Stromal cell of bone marrow (primary cell): ENCODE results near the gene PHYHIPL.

Source experiments
- DNase-seq: peaks from one replicate; pipeline ENCODE4 v3.0.0-alpha.2; 2012; ENCODE audit warnings: low read depth

PHYHIPL gene

DNA sequence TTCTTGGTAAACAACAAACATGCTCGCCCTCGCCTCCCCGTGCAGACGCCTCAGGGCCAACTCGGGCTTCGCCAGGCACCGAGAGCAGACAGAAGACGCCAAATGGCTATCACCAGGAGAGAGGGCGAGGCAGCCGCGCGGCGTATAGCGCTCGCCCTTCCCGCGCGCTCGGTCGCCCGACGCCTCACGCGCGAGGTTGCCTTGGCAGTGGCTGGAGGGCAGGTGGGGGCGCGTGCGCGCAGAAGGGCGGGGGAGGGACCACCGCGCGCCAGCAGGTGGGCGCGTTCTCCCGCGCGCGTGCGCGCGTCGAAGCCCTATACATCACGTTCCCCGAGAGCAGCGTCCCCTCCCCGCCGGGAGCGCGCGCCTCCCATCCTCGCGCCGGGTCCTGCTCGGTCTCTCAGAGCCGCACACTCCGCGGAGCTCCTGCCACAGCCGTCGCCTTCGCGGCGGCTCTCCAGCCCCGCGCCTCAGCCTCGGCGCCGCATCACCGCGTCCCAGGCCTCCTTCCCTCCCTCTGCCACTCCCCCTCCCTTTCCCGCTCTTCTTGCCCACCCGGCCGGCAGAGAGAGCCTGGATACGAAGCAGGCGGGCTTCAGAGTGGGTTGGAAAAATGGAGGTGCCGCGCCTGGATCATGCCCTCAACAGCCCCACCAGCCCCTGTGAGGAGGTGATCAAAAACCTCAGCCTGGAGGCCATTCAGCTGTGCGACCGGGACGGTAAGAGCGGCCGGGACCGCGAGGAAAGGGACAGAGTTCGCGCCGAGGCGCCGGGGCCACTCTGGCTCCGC is at the start of gene PHYHIPL:
Gene PHYHIPL (plus strand): TSS at position 403 of the 790 bp plus-strand sequence. CDS start 211 bp downstream, at position 614.
- DNase-seq: no peak

DNA sequence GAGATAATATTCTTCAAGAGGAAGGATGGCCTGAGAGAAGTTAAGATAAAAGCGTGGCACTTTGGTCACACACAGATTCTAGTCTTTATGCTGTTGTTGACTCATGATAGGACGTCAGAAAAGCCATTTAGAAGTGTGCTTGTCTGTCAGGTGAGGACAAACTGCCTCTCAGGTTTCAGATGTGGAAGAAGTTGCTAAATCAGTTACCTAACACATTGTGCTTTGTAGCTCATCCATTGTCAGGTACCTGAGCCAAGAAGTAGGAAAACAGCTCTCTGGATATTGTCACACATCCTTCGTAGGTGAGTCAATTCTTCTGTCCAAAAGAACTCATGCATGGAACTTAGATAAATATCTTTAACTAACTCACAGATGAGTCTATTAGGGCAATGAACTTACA is 49.5 kb upstream of the PHYHIPL start:
- no peak for DNase-seq

DNA sequence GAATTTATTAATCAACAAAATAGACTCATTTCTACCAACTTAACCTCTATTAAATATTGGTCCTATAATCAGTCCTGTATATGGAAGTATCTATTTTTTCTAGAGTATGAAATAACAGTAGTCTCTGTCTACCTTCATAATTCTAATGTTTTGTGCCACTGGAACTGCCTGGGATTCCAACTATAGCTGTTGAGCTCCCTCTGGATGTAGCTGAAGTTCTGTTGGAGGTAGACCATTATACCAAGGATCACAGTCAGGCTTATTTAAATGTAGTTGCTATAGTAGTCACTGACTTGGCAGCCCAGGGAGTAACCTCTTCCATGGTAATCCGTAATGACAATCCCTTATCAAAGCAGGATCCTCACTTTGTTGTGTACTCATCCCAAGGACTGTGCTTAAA is 48.5 kb upstream of the PHYHIPL start:
- no peak for DNase-seq

DNA sequence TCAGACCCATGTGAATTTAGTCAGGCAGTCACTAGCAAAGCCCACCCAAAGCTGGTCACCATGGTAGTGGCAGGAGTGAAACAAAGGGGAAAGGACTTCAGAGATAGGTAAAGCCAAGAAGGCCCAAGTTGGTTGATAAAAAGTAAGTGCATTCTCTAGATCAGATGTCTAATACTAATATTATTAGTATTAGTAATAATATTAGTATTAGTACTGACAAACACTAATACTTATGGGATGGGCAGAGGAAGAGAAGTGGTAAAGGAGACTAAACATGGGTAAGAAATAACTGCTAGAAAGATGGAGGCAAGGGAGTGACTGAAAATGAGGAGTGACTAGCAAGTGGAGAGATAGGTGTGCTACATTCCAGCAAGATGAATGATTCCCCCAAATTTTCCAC is 46.6 kb upstream of the PHYHIPL start:
- no peak for DNase-seq

DNA sequence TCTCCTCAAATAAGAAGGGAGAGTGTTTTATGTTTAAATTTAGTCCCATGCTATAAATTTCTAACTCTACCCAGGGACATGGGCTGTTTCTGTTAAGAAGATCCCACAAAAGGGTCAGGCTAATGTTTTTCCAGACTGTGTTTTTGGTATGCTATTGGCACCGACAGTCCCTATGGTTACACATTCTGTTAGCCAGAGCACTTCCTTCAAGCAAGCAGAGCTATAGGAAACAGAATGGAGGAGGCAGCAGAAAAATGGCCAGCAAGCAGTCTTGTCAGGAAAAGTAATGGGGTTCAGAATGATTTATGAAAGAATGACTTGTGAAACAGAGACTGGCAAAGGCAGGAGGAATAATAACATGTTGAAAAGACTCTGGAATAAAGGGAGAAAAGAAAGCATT is 44.8 kb upstream of the PHYHIPL start:
- no peak for DNase-seq

DNA sequence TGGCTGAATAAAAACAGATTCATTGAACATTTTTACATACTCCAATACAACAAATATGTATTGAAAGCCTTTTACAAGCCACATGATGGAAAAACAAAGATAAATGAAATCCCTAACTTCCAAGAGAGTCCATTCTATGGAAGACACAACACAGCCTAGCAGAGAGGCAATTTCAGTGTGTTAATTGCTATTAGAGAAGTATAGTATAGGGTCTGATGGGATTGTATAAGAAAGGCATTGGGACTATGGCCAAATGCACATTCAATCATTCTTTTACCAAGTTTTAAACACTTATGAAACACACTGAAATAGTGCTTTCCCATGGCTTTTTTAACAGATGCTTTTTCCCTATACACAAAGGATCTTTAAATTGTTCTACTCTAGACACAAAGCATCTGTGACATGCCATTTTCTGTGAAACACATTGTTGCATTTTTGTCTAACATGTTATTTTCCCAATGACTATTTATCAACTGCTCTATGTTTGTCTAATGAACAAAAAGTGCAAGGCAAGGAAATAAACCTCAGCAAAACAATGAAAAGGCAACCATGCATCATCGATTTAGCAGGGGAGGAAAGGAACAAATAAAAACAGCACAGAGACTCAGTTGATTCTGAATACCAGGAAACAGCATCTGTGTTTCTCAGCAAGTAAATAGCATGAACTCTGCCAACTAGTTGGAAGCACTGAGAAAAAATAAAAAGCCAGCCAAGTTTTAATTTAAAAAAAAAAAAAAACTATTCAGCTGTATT is 42.4 kb upstream of the PHYHIPL start:
- no peak for DNase-seq

DNA sequence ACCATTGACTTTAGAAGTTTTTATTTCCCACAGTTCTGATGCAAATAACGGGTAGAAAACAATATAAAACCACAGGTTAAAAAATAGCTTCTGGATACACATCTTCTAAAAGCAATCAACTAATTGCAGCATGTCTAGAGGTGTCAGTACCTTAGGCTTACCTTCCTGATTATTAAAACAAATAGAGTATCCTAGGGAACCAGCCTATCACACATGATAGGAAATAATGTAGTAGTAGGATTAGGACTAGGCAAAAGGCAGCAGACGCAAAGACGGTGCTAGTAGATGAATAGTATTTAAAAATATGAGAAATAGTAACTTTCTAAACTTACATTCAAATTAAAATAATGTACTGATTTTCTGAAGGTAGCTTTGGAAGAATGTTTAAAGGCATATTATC is 41.7 kb upstream of the PHYHIPL start:
- DNase-seq: no peak

DNA sequence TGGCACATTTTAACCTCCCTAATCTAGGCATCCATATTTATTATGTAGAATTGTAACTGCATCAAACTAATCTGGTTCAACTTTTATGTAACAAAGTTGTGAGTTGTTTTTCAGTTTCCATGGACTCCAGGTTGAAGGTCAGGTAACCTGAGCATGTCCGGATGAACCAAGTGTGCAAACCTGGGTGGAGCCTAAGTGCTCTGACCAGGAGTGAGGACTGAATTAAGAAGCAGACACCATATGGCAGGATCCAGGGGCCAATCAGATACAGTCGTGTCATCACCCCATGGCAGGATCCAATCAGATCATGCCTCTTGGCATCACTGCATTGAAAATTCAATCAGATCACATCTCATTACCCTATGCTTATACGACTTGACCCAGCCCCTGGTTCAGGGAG is 41.2 kb upstream of the PHYHIPL start:
- DNase-seq: no peak

DNA sequence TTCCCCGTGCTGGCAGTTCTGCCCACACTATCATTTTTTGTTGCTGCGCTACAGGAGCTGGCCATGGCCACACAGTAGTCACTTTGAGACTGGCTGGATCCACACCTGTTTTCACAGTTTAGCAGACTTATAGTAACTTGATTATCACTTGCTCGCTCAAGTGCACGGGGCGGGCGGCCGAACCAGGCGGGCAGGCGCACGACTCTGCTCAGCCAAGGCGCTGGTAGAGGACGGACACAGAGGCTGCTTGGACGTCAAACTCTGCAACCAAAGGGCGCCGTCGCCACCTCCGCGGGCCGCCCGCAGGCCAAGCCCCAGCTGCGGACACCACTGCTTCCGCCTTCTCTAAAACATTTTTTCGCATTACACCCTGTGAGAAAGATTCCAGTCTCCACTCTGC is 38.4 kb upstream of the PHYHIPL start:
- DNase-seq: no peak

DNA sequence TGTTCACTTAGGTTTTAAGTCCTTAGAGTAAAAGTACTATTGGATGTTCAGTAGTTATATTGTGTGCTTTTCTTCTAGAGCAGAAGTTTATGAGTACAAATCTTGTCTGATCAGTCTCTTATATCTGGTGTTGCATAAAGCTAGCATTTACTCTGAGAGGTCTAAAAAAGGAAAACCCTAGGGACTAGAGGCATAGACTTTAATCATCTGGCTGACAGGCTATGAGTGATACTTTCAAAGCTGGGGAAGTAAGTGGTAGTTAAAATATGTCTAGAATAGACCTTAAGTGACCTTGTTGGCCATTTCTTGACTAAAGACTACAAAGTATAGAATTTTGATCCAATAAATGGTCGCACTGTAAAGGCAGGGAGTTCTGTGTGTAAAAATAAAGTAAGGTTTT is 32.9 kb upstream of the PHYHIPL start:
- DNase-seq: no peak

DNA sequence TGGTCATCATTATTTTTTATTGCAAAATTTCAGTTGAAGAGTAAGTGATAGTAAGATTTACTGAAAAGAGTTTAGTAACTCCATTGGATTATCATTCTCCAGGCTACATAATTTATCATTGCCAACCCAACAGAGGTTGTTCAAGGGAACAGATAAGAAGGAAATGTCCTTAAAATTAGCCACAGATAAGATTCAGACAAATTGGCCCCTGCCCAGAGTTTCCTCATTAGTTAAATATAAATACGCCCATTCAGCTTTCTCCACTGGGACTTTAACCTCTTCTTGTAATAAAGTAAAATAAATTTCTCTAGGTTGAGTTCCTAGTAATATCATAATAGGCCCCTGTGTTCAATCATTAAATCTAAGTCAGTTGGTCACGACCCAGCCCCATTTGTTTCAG is 27.7 kb upstream of the PHYHIPL start:
- no peak for DNase-seq

DNA sequence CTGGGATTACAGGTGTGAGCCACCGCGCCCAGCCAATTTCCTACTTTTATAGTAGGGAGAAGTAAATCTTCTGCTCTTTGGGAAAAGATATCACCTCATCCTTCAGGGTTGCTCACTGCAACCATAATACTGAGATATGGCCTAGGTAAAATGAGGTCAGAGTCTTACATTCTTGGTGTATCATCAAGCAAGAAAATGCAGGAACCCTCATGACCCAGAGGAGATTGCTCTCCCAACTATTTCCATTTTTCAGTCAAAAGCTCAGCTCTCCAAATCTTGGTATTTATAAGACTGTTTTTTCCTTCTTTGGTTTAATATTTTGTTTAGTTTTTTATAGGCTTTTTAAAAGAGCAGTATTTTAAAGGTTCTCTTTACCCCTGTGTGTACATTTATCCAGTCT is 20.9 kb upstream of the PHYHIPL start:
- no peak for DNase-seq

DNA sequence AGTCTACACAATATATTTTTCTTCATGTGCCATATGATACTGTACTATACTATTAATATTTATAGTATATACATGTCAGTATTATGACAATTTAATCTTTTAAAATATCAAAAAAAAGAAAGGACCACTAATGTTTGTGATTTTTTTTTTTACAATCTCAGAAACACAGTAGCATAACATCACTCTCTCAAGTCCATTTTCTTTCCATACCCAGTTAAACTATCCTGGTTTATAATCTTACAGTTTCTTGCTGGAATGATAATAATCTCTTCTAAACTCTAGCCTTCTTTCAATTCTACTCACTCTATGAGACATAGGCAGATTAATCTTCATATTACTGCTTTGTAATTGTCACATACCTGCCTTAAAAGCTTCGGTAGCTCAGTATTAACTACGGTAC is 8.9 kb upstream of the PHYHIPL start:
- DNase-seq: no peak

DNA sequence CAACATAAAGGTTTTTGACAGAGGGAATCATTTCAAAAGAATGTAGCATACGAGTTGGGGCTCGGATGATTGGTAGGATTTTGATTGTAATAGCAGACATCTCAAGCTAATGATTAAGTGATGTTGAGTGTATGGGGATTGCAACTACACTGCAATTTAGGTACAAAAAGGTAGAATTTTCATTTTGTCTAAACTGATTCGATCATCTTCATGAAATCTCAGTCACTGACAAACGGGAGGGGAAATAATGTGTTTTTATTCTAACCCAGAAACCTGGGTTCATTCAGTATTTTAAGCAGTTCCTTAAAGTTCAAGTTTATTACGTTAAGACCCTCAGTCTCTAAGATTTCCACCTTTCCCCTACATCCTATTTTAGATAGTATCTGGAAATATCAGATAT is 3.9 kb upstream of the PHYHIPL start:
- no peak for DNase-seq

DNA sequence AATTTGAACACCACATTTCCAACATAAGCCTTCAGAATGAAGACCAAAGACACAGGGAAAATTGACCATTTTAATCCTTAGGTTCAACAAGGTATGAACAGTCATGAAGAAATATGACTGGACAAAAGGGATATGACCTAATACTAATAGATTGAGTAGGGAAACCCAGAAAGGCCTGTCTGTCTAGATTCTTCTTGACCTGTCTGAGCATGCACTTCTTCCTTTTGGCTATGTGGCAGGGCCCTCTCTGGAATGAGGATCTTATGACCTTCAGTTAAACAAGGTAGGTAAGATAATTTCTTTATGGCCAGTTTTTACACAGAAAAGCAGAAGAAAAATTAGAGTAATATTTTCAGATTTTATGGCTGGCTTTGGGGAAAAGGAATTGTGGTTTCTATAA is 3.0 kb upstream of the PHYHIPL start:
- DNase-seq: no peak

DNA sequence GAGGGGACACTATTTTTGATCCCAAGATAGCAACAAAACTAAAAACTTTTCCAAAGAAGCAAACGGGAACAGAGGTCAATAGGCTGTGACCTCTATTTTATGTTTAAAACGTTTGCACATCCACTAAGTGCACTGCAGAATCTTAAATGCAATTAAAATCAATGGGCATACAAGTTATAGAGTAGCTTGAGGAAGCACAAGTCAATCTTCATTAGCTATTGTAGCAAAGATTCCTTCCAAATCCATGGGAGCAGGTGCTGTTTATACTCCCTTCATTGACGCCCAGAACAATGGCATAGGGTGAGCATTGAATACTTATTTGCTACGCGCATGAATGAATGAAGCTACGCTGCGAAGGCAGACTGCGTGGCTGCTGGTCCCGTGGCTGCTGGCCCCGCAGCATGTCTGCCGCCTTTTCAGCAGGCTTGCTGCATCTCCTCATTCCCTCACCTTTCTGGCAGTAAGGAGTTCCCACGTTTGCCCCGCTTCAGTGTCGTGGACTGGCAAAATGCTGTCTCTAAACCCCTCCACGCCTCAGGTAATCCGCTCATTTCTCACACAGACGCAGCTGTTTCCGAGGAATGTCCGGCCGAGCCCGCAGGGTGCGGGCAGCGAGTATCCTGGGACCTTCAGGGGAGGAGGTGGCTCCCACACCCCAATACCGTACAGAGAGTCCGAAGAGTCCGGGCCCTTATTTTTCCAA is 754 bp upstream of the PHYHIPL start:
- no peak for DNase-seq

DNA sequence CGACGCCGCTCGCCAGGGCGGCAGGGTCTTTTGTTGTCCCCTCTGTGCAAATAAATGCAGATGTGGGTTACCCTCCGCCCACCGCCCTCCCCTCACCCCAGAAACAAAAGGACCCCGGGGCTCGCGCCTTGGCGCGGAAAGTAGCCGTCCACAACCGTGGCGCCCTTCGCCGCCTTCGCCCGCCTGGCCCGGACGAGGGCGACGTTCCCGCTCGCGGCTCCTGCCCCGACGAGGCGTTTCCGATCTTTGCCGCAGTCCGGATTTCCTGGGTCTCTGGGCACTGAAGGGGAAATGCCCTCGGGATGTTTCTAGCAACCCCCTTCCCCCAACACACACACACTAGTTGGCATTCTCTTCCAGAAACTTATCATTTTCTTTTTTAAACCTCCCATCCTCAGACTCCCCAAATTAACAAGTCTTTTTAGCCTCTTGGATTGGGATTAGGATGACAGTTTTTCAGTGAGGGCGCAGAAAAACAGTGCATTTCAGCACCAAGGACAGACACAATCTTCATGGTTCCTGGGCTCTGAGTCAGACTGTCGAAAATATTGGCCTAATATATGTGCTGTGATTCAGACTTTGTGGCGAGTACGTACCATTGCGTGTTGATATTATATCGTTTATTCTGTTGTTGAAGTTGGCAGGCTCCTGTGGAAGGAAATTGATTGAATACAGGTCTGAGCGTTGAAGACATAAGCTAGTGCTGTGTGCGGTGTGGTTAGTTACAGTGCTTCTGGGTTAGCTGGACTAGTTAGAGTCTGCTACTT is 771 bp downstream of the PHYHIPL start:
- DNase-seq: peak; percentile 79

DNA sequence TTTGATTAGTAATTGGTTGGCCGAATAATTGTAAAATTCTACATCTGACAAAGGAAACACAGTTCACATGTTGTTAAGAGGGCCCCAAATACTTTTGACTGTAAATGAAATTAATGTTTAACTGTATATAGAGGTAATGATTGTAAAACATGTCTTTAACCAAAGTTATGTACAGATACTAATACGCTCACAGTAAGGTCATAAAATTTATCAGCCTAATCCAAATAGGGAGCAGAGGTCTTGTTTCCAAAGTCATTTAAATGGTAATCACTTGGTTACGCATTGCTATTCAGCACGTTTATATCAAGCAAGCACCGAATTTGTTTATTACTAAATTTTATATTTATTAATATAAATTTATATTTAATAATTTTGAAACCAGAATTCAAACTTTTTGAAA is 1.4 kb downstream of the PHYHIPL start:
- no peak for DNase-seq

DNA sequence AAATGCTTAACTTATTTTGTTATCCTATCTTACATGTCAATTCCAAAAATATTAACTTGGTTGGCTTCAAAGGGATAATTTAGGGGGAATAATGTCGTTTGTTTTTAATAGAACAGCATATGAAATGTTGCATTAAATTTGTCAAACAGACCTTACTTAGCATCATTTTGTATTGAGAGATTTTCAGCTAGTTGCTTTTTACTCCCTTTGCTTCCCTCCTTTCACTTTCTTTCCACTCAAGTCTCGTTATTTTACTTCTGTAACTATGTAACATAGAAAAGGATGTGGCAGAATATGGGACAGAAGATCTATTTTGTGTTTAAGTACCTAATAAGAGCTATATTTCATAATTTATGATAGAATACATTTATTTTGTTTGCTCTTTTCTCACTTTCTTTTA is 2.6 kb downstream of the PHYHIPL start:
- no peak for DNase-seq

DNA sequence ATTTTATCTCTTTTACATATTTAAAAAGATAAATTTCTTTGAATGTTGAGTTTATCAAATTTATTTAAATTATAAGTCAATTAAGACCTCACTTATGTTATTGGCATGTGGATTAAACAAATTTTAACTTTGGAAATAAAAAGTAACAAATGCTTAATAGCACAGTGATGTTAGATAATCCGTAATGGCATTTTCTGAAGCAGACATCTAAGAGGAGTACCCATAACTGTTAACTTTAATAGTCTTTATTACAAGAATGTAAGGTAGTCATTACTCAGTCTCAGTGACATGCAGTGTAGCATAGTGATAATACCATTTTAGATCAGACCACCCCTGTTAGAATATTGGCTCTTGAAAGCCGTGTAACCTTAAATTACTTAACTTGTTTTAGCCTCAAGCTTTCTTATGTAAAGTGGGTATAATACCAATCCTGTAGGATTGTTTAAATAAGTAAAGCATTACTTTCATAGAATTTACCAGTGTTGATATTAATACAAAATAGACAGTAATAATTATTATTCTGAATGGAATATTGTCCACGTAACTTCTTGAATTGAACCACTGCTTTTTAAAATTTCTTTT is 4.3 kb downstream of the PHYHIPL start:
- DNase-seq: no peak

DNA sequence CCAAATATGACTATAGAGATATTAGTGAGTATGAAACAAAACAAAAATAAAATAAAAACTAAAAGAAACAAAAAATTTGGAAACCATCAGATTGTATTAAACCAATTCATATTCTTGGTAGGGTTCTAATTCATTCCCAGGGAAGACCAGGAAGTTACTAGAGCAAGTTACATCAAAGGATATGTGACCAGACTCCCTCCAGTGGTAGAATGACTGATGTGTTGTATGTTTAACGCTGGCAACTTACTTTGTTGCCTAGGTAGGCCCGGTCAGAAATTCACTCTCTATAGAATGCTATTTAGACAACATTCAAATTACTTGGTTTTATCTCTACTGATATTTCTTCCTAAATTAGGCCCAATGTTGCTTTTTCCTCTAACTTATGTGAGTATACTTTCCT is 5.2 kb downstream of the PHYHIPL start:
- peak; percentile 41 for DNase-seq

DNA sequence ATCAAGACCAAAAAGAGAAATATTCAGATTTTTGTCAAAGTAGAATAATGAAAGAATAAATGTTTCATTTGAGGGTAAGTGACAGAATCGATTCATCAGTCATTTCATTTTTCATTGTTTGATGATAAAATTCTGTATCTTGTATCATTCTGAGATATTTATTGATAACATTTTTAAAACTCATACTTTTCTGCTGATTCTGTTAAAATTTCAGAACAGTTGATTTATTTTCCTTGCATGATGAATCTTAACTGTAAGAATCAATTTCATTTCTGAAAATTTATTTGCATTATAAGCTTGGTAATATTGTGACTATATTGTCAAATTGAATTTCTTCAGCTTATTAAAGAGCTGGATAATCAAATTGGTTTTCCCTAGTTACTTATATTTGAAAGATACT is 13.9 kb downstream of the PHYHIPL start:
- DNase-seq: no peak
